GM10248 (cell line): ENCODE results near the gene FOXD1.

ENCODE experiments used
- CTCF ChIA-PET: fragments of 300-600 bp; sonication (Branson Sonifier 250); formaldehyde crosslinking; extraction: SDS; loops from one replicate; lab custom pipeline; 2021; ENCODE audit warnings: antibody characterized with exemption; lab: Yijun Ruan, JAX
- POLR2A ChIA-PET: fragments of 350-650 bp; sonication (Branson Sonifier 250); formaldehyde crosslinking; extraction: SDS; loops from one replicate; lab custom pipeline; 2020; ENCODE audit warnings: antibody characterized with exemption; lab: Yijun Ruan, JAX
- DNase-seq: peaks from one replicate; pipeline ENCODE4 v3.0.0; 2012; ENCODE audit errors: extremely low spot score
- TF ChIP-seq, protein P1 (sequence below): IDR thresholded peaks from 2 replicates; pipeline ENCODE4 v1.5.1; 2012; ENCODE audit warnings: mild to moderate bottlenecking, low read depth; ENCODE audit errors: extremely low read depth, missing control alignments, control extremely low read depth

Gene FOXD1

DNA sequence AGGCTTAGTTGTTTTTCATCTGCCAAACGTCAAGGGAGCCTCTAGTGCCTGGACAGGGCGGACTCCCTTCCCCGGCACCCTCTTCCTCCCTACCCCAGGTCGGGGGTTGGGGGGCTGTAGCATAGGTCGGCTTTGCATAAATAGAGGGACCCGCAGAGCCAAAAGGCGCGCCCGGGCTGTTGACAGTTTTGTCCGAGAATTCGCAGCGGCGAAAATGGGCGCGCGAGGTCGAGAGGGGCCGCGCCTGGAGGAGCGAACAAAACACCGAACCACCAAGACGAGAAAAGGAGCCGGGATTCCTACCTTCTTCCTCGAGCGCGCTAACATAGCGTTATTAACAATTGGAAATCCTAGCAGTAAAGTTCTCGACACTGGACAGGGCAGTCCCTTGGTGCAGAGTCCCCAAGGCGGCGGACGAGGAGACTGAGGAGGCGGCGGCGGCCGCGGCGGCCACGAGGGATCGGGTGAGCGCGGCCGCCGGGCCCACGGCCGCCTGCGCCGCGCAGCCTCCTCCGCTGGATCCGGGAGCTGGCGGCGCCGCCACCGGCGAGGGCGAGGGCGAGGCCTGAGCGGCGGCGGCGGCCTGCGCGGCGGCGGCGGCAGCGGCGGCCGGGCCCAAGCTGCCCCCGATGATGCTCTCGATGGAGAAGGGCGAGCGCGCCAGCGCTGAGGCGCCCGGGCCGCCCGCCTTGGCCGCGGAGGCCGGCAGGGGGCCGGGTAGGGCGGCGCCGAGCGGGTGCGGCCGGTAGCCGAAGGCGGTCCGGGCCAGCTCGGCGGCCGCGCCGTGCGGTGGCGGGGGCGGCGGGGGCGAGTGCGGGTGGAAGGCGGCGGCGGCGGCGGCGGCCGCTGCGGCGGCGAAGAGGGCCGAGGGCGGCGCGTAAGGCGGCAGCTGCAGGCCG is 1.7 kb downstream of the FOXD1 start:
- CTCF ChIA-PET: interaction anchor here (1.3 kb wide), 1 partner anchor 8 kb away, joined by 3 read pairs; no protein-coding TSS in a partner anchor
- TF ChIP-seq, protein P1, sequence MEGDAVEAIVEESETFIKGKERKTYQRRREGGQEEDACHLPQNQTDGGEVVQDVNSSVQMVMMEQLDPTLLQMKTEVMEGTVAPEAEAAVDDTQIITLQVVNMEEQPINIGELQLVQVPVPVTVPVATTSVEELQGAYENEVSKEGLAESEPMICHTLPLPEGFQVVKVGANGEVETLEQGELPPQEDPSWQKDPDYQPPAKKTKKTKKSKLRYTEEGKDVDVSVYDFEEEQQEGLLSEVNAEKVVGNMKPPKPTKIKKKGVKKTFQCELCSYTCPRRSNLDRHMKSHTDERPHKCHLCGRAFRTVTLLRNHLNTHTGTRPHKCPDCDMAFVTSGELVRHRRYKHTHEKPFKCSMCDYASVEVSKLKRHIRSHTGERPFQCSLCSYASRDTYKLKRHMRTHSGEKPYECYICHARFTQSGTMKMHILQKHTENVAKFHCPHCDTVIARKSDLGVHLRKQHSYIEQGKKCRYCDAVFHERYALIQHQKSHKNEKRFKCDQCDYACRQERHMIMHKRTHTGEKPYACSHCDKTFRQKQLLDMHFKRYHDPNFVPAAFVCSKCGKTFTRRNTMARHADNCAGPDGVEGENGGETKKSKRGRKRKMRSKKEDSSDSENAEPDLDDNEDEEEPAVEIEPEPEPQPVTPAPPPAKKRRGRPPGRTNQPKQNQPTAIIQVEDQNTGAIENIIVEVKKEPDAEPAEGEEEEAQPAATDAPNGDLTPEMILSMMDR: no peak
- no peak for DNase-seq
- POLR2A ChIA-PET: no interaction called here

DNA sequence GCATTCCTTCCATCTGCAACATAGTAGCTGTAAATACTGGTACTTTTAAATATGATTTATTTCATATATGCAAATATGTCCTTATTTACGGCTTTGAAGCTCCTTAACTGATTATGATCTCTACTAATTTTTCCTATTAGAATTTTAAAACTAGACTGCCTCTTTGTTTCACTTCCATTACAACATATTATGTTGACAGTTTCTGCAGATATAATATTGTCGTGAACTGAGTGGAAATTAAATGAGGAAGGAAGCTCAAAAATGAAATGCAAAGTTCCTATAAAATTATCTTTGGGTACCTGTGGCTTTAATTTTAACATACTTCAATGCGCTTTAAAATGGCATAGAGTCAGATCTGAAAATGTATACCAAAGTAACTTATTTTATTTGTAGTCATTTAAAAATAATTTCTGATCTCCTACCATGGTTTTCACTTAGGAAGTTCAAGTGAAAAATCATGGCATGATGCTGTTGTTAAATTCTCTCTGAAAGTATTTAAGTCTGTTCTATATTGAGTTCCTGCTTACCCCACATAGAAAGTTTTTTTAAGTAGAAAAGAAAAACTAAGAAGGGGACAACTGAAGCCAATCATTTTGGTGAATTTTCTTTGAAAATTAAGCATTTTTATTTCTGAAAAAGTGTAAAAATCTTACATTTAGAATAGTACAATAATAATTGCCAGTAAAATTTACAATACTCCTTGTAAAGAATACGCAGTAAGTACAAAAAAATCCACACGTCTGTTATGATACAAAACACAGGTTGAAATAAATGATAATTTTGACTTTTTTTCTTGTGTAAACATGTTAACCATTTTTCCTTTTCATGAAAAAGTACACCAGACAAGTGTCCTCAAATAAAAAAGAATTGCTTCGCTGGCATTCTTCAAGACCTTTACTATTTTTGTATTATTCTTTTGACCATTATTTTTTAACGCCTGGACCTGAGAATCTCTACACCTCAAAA is 2.6 kb downstream of the FOXD1 start:
- ChIA-PET CTCF (no interaction called here), POLR2A (no interaction called here)
- TF ChIP-seq, protein P1: no peak
- DNase-seq: no peak

DNA sequence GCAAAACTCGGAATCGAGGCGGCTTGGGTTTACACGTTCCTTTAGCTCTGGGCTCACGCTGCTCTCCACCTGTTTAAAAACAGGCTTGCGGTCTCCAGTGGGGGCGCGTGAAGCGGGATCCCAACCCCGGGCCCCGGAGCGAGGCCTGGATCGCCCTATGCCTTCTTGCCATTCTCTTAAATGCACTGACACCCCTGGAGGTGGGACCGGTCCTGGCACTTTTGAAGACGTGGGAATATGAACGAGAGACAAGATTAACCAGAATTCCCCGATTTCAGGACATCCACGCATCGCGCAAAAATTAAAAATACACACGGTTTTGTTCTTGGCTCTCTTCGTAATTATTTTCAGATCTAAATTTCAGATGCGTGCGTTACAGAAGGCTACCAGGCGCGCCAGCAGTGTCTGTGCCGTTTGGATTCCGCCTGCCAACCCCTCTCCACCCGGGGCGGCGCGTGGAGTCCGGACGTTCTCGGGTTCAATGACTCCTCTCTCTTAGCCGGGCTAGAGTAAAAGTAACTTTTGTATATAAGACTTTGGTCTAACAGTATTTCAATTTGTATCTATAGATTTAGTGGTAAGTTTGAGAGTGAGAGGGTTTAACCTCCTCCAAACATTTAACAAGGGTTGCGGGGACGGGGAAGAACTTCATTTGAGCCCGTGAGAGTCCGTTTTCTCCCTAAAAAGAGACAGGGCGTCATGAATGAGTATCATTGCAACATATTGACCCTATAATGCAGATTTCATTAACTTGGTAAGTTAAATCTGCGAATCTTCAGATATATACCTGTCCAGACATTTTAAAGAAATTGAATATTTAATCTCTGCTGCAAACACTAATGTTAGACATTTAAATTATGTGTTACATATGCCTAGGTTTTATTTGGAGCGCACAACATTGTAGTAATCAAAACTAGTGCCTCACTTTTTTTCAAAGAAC is 3.8 kb downstream of the FOXD1 start:
- DNase-seq: no peak
- TF ChIP-seq, protein P1: no peak
- ChIA-PET POLR2A (no interaction called here), CTCF (interaction anchor here (1.8 kb wide), 1 partner anchor 9 kb away, joined by 7 read pairs; no protein-coding TSS in a partner anchor)

DNA sequence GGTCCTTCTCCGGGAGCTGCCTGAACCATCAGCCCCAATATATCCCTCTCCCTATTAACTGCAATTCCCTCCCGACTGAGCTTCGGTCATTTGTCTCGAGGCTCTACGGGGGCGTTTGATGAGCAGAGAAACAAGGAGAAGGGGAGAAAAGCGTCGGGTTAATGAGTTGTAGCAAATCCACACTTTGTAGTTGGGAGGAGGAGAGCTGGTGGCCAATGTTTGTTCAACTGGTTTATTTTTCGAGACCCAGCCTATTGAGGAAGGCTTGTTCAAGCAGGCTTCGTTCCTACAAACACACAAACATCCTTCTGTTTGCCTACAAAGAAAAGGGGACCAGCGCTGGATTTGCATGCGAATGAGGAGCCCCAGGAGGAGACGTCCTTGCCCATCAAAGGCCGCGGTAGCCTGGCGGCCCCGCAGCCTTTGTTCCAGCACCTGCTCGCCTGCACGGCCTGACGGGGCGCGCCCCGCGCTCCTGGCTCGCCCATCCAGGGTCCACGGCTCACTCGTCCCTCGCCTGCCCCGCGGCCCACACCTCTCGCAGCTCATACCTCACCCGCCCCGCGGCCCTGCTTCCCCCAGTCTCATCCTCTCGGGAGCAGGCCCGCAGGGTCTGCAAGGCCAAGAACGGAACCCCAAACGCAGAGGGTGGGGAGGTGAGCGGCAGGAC is 4.6 kb downstream of the FOXD1 start:
- ChIA-PET CTCF (interaction anchor here (1.8 kb wide), 1 partner anchor 10 kb away, joined by 7 read pairs; no protein-coding TSS in a partner anchor), POLR2A (no interaction called here)
- TF ChIP-seq, protein P1: no peak
- DNase-seq: no peak

DNA sequence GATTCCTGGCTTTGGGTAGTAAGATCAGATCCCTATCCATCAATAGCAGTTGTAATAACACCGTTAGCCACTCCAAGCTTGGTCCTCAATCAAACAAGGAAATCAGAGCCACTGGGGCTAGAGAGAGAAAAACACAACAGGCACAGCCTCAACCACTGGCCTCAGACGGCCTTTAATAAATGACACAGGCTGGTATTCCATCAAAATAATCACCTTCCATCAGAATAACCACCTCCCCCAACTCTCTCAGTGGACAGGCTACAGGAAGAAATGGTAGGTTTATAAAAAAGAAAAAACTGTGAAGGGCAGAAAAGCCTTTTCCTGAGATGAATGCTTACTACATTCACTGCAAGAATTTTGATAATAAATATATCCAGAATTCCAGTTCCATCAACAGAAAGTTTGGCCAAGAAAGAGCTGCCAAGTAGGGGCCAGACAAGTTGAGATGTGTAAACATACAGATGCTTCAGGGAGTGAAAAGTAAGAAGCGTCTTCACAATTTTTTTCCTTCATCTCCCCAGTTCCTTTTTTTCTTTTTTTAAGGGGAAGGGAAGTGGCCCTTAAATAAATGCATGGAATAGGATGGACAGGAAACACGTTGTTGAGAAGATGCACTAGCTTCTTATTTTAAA is 5.5 kb downstream of the FOXD1 start:
- ChIA-PET POLR2A (no interaction called here), CTCF (interaction anchor here (1.8 to 3.3 kb wide), 2 partner anchors 8 to 11 kb away, joined by 7 to 13 read pairs; no protein-coding TSS in a partner anchor)
- no peak for DNase-seq
- TF ChIP-seq, protein P1: no peak
